NT2/D1 (cell line): ENCODE results near the gene MEGF6.

Experiments used
- DNase-seq: peaks from one replicate; pipeline ENCODE4 v3.0.0-alpha.2; 2011; ENCODE audit warnings: low read depth, low spot score
- H3K27me3 ChIP-seq: 2 replicates; pipeline ENCODE4 v1.6.0; 2011; ENCODE audit warnings: mild to moderate bottlenecking; ENCODE audit not compliant: insufficient read length, insufficient read depth
- H3K36me3 ChIP-seq: 2 replicates; pipeline ENCODE4 v1.6.1; 2011; ENCODE audit warnings: mild to moderate bottlenecking, low read length, mixed read lengths; ENCODE audit not compliant: insufficient read depth, insufficient read length
- H3K4me1 ChIP-seq: 2 replicates; pipeline ENCODE4 v1.5.1; 2011; ENCODE audit not compliant: insufficient read depth, insufficient read length
- H3K4me3 ChIP-seq: 2 replicates; pipeline ENCODE4 v1.5.1; 2011; ENCODE audit warnings: low read depth; ENCODE audit not compliant: insufficient read length
- H3K9ac ChIP-seq: 2 replicates; pipeline ENCODE4 v1.6.0; 2011; ENCODE audit warnings: low read depth; ENCODE audit not compliant: insufficient read length
- H3K9me3 ChIP-seq: 2 replicates; pipeline ENCODE4 v1.5.1; 2011; ENCODE audit warnings: mild to moderate bottlenecking, low read length; ENCODE audit not compliant: insufficient read depth
- SUZ12 ChIP-seq: IDR thresholded peaks from 2 replicates; pipeline ENCODE4 v1.6.1; 2011; ENCODE audit not compliant: insufficient read length, insufficient read depth; ENCODE audit errors: extremely low read depth
- YY1 ChIP-seq: IDR thresholded peaks from 2 replicates; pipeline ENCODE4 v1.6.1; 2011; ENCODE audit not compliant: insufficient read length, insufficient read depth
- ZNF274 ChIP-seq: IDR thresholded peaks from 2 replicates; pipeline ENCODE4 v1.6.1; 2011; ENCODE audit warnings: mild to moderate bottlenecking, low read depth, low read length

Gene MEGF6

DNA sequence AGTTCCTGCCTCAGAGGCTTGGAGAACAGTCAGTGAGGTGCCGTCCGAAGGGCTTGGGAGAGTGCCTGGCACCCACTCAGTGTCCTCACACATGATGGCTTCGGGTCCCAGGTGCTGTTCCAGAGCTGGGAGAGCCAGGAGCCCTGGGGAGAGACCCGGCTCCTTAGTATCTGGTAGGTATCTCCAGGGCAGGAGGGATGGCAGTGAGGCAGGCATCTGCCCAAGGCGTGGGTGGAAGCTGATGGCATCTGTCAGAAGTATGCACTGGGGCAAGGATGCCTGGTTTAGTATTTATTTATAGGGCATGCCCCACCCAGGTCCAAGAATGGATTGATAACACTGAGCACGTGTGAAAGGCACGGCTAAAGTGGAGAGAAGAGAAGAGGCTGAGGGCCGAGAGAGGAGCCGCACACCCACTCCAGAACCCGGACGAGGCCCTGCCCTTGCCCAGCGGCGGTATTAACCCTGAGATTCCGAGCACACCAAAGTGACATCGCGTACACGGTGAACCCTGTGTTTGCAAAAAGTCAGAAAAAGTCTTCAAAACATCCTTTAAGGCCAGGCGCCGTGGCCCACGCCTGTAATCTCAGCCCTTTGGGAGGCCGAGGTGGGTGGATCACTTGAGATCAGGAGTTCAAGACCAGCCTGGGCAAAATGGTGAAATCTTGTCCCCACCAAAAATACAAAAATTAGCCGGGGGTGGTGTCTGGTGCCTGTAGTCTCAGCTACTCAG lies 43.4 kb upstream of the MEGF6 start:
- no peak for DNase-seq
- Histone ChIP-seq H3K4me3 (no peak overlapping the region), H3K9ac (no peak overlapping the region), H3K36me3 (no peaks in the 10 kb centered on the region), H3K9me3 (no peaks in the 10 kb centered on the region), H3K4me1 (peaks cover 2% of the 10 kb centered on the region), H3K27me3 (peaks cover 75% of the 10 kb centered on the region)
- TF ChIP-seq YY1 (no peak), SUZ12 (no peak), ZNF274 (no peak)

DNA sequence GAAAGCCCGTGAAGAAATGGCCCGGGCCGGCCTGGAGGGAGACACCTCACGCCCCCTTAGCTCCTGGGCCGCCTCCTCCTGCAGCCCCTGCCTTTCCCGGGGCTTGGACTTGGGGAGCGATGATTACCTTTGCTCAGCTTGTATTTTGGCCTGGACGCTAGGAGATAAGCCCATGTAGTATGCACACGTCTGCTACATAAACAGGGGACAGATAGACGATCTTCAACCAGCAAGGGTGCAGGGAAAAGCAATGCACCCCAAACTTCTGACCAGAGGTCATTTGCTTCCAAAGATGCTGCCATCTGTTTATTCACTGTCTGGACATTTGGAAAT lies 41.9 kb upstream of the MEGF6 start:
- H3K4me3 ChIP-seq: no peak overlapping the region
- H3K4me1 ChIP-seq: peaks cover 4% of the 10 kb centered on the region
- no peaks in the 10 kb centered on the region for H3K36me3 ChIP-seq
- no peaks in the 10 kb centered on the region for H3K9me3 ChIP-seq
- peak overlapping the region; percentile 61 for H3K9ac ChIP-seq
- DNase-seq: no peak
- peaks cover 83% of the 10 kb centered on the region for H3K27me3 ChIP-seq
- TF ChIP-seq YY1: no peak
- no peak for TF ChIP-seq SUZ12
- no peak for TF ChIP-seq ZNF274

- H3K4me1 ChIP-seq: peaks cover 4% of the 10 kb centered on the region
- peak overlapping the region; percentile 61 for H3K9ac ChIP-seq
- TF ChIP-seq YY1: no peak
- TF ChIP-seq ZNF274: no peak
- TF ChIP-seq SUZ12: no peak
- DNase-seq: no peak
- peak overlapping the region; percentile 37 for H3K4me3 ChIP-seq
- H3K9me3 ChIP-seq: no peaks in the 10 kb centered on the region
- no peaks in the 10 kb centered on the region for H3K36me3 ChIP-seq
- H3K27me3 ChIP-seq: peaks cover 79% of the 10 kb centered on the region
Measured at GRCh38 chr1:3652548-3653285, 41.4 kb upstream of the MEGF6 start.

DNA sequence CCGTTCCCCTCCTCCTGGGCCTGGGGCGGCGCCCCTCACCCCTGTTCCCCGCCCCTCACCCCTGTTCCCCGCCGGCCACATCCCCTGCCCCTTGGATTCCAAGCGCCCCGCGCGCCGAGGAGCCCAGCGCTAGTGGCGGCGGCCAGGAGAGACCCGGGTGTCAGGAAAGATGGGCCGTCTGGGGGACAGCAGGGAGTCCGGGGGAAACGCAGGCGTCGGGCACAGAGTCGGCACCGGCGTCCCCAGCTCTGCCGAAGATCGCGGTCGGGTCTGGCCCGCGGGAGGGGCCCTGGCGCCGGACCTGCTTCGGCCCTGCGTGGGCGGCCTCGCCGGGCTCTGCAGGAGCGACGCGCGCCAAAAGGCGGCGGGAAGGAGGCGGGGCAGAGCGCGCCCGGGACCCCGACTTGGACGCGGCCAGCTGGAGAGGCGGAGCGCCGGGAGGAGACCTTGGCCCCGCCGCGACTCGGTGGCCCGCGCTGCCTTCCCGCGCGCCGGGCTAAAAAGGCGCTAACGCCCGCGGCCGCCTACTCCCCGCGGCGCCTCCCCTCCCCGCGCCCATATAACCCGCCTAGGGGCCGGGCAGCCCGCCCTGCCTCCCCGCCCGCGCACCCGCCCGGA lies 40.7 kb upstream of the MEGF6 start, which contains the start of gene TP73:
TSS of gene TP73 (plus strand) at position 587 of the 618 bp plus-strand sequence. CDS start 29,850 bp downstream, outside the sequence.
- TF ChIP-seq ZNF274 (no peak), YY1 (no peak), SUZ12 (no peak)
- Histone ChIP-seq H3K4me3 (peak within 1 kb of the TSS; percentile 37), H3K9me3 (no peaks in the 10 kb centered on the region), H3K9ac (peak within 1 kb of the TSS; percentile 72), H3K27me3 (peaks cover 73% of the 10 kb centered on the region), H3K36me3 (peaks cover 4% of the 10 kb centered on the region), H3K4me1 (peaks cover 4% of the 10 kb centered on the region)
- no peak for DNase-seq

DNA sequence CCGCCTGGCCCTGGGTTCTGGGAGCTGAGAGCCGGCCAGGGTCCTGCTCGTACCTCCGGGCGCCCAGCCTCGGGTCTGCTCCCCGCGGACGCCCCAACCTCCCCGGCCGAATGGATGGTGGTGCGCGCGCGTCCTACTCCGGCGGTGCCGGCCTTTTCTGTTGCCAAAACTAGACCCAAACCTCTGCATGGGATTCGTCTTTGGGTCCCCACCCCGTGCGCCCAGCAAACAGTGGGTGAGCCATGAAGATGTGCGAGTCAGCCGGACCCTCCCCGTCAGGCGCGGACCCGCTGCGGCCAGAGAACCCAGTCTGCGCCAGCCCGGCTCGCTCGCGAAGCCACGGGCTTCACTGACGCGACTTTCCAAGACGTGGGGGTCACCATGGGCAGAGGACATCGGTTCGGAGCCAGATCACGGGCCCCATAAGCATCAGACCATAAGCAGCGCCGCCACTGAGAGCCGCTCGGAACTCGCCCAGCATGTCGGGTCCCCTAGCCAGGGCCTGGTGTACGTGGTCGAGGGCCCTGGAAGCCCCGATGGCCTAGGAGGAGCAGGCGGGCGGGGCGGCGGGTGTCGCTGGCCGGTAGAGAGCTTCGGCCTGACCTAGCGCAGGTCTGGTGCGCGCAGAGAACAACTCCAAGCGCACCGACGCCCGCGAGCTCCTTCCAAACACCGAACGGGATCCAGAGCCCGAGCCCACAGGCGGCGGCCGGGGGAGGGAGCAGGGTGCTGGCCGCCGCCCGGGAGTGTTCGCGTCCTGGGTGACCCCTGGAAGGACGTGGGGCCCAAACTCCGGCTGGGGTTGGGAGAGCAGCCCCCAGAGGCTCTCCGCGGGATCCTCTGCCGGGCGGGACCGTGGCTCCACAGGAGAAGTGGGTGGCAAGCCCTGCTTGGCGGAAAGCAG lies 40.0 kb upstream of the MEGF6 start:
- TF ChIP-seq SUZ12 (peak; percentile 88), ZNF274 (no peak), YY1 (no peak)
- Histone ChIP-seq H3K4me3 (peak overlapping the region; percentile 37), H3K4me1 (peaks cover 4% of the 10 kb centered on the region), H3K36me3 (peaks cover 12% of the 10 kb centered on the region), H3K27me3 (peaks cover 66% of the 10 kb centered on the region), H3K9me3 (no peaks in the 10 kb centered on the region), H3K9ac (peak overlapping the region; percentile 72)
- no peak for DNase-seq

GRCh38 chr1:3650248-3651025 lies 39.1 kb upstream of the MEGF6 start:
- Histone ChIP-seq H3K9me3 (no peaks in the 10 kb centered on the region), H3K27me3 (peaks cover 61% of the 10 kb centered on the region), H3K9ac (peak overlapping the region; percentile 17), H3K36me3 (peaks cover 18% of the 10 kb centered on the region), H3K4me3 (peak overlapping the region; percentile 37), H3K4me1 (peaks cover 4% of the 10 kb centered on the region)
- TF ChIP-seq SUZ12 (peak; percentile 85), ZNF274 (no peak), YY1 (no peak)
- DNase-seq: no peak
